Mucosa of descending colon (tissue), 3 donors: ENCODE measurements around the gene KBTBD3. TPM values are rescaled to one million over a fixed set of nuclear protein-coding genes. Genes with fewer than 3 reads are reported as not detected.
A peak's percentile ranks its signal among the peaks of the same experiment; 100 is the strongest.

ENCODE experiments used
- ATAC-seq: fragments of 200-7000 bp; cut with Tn5 transposase; one replicate; pipeline ENCODE4 v1.9.1; 2020; ENCODE audit warnings: mild to moderate bottlenecking, moderate library complexity
- DNase-seq, 3 donors: peaks; one replicate each; pipeline ENCODE4 v3.0.0-alpha.2; 2020
- H3K36me3 ChIP-seq: fragments of 200-600 bp; one replicate; pipeline ENCODE4 v1.8.0; 2021; ENCODE audit warnings: low read depth, mild to moderate bottlenecking
- H3K4me1 ChIP-seq: fragments of 200-600 bp; one replicate; pipeline ENCODE4 v1.8.0; 2021; ENCODE audit warnings: low read depth, mild to moderate bottlenecking
- H3K4me3 ChIP-seq: fragments of 200-600 bp; one replicate; pipeline ENCODE4 v1.8.0; 2021; ENCODE audit warnings: mild to moderate bottlenecking
- H3K9me3 ChIP-seq: fragments of 200-600 bp; one replicate; pipeline ENCODE4 v1.8.0; 2021; ENCODE audit warnings: mild to moderate bottlenecking
- CTCF ChIP-seq: fragments of 200-600 bp; IDR thresholded peaks from one replicate; pipeline ENCODE4 v1.8.0; 2022; ENCODE audit warnings: antibody characterized with exemption, mild to moderate bottlenecking
- intact Hi-C, 2 donors: fragments of 100-400 bp; cut with DNase I in 1 of 2; cut with micrococcal nuclease in 1 of 2; formaldehyde crosslinking; loops; one replicate each; pipeline versions ENCODE4 v1.11.0 to v1.11.1; 2022; cut with DNase I, micrococcal nuclease
- total RNA-seq, 3 donors: library from RNA; stranded (reverse); fragmentation: NEBNext Ultra II Directional in 2 of 3; extraction: Animal tissue kit (Norgen Biotek cat#: 25700) in 2 of 3; gene quantifications; one replicate each; pipeline versions ENCODE4 v1.2.1 to v1.2.4, GENCODE V29; 2021 to 2023
- donor health status: DM: no; HTN: no; CAD: no; lungs with moderate emphysema.
- donor health status: DM: no; HTN: no; CAD: no.
- donor health status: DM: no; HTN: yes; CAD: no.

Gene KBTBD3
- total RNA-seq, 3 donors from 2014 or later = 5.2 to 13.5 (median 8.8) TPM

- intact Hi-C loops = no loop called here
- H3K36me3 ChIP-seq = no peaks in the 10 kb centered on the region
- no peak for TF ChIP-seq CTCF
- DNase-seq (no peak), ATAC-seq (no peak)
- H3K9me3 ChIP-seq = no peaks in the 10 kb centered on the region
- no peaks in the 10 kb centered on the region for H3K4me1 ChIP-seq
- no peak overlapping the region for H3K4me3 ChIP-seq
Observed at GRCh38 chr11:106032861-106033260, 44.3 kb downstream of the KBTBD3 start.

GRCh38 chr11:106031936-106032335 lies 45.2 kb downstream of the KBTBD3 start:
- H3K4me1 ChIP-seq = no peaks in the 10 kb centered on the region
- H3K36me3 ChIP-seq = no peaks in the 10 kb centered on the region
- TF ChIP-seq CTCF = no peak
- ATAC-seq (no peak), DNase-seq (no peak)
- H3K9me3 ChIP-seq = no peaks in the 10 kb centered on the region
- no peak overlapping the region for H3K4me3 ChIP-seq
- intact Hi-C loops = no loop called here

- Histone ChIP-seq H3K4me1 (no peaks in the 10 kb centered on the region), H3K4me3 (no peak overlapping the region), H3K36me3 (no peaks in the 10 kb centered on the region), H3K9me3 (no peaks in the 10 kb centered on the region)
- no peak for TF ChIP-seq CTCF
- ATAC-seq = no peak
- DNase-seq = no peak
- intact Hi-C loops = no loop called here
Observed at GRCh38 chr11:106031202-106031810, 45.8 kb downstream of the KBTBD3 start.

GRCh38 chr11:106030609-106031008 lies 46.5 kb downstream of the KBTBD3 start:
- H3K36me3 ChIP-seq = no peaks in the 10 kb centered on the region
- ATAC-seq = no peak
- intact Hi-C loops = no loop called here
- no peaks in the 10 kb centered on the region for H3K4me1 ChIP-seq
- H3K9me3 ChIP-seq = no peaks in the 10 kb centered on the region
- no peak for TF ChIP-seq CTCF
- DNase-seq = no peak
- no peak overlapping the region for H3K4me3 ChIP-seq

- peak overlapping the region; percentile 60 for H3K4me3 ChIP-seq
- TF ChIP-seq CTCF = no peak
- H3K4me1 ChIP-seq = peaks cover 3% of the 10 kb centered on the region
- intact Hi-C loops = loop anchor here in 1 of 2 donors (10.0 kb wide), 1 partner anchor 52 kb away; the partner anchor contains the start of genes AASDHPPT and KBTBD3
- no peaks in the 10 kb centered on the region for H3K9me3 ChIP-seq
- H3K36me3 ChIP-seq = no peaks in the 10 kb centered on the region
- DNase-seq (peak in 1 of 3 donors; percentile 4), ATAC-seq (no peak)
Observed at GRCh38 chr11:106022795-106023275, 54.3 kb downstream of the KBTBD3 start.
